ENCODE data around the gene GOLGA1. TPM values are rescaled to one million over a fixed set of nuclear protein-coding genes. Genes with fewer than 3 reads are reported as not detected.

Gene GOLGA1
- total and polyA plus RNA-seq, 2 of the 13 experiments (the other 11 are each of a cell fraction or from before 2014, with no cell fraction given), result 12.7 to 15.9 TPM

GRCh38 chr9:124950050-124950718 lies 9.3 kb upstream of the GOLGA1 start:
- no TSS peak for BruUV-seq (replicated peaks)
- in situ Hi-C loops (cut with HindIII; ENCODE audit: extremely low pct_ligation_motif_present, low pct_unique_long_range_greater_than_20kb), result no loop called here
- Histone ChIP-seq H4K20me1 (ENCODE audit: insufficient read depth, low read length) (no peaks in the 10 kb centered on the region), H2AFZ (ENCODE audit: low read length) (no peak overlapping the region), H3K36me3 (replicated peaks in 1 of 2; ENCODE audit: control insufficient read depth in 1 of 2, insufficient read depth in 2 of 2, low read length in 2 of 2) (no peaks in the 10 kb centered on the region), H3K27ac (ENCODE audit: extremely low read length, insufficient read depth, low read length) (peak overlapping the region; percentile 71), H3K4me3 (replicated peaks in 1 of 3; ENCODE audit: insufficient read depth in 1 of 3, low read depth in 2 of 3, low read length in 3 of 3) (peak overlapping the region in 1 of 3 experiments; percentile 2; a peak in 1 of 6 replicates), H3K9ac (ENCODE audit: insufficient read depth, low read depth, low read length) (no peak overlapping the region), H3K4me2 (ENCODE audit: low read depth, low read length) (peak overlapping the region; percentile 59), H3K9me3 (ENCODE audit: low read length) (no peaks in the 10 kb centered on the region), H3K79me2 (ENCODE audit: insufficient read depth, low read length) (no peaks in the 10 kb centered on the region), H3K27me3 (ENCODE audit: control insufficient read depth in 1 of 2, insufficient read depth in 2 of 2, low read length in 2 of 2) (no peaks in the 10 kb centered on the region; a peak in 1 of 5 replicates), H3K4me1 (ENCODE audit: insufficient read depth, low read length) (peaks cover 27% of the 10 kb centered on the region)
- ATAC-seq, result peak; percentile 91
- peak; percentile 71 for DNase-seq (ENCODE audit: low spot score)
- WGBS (ENCODE audit: low lambda C conversion rate), result 3% methylated on average over 3 of the region's 3 CpGs
- FAIRE-seq, result peak; percentile 87
- ChIA-PET CTCF (ENCODE audit: low intra/inter-chr PET ratio, low total read pairs) (no interaction called here), POLR2A (interaction anchor here (1.1 to 2.4 kb wide), 4 partner anchors 9 to 291 kb away, joined by 3 to 14 read pairs (median 4); partner anchors contain the start of genes GOLGA1, HSPA5 and SCAI)
- intact Hi-C loops (cut with micrococcal nuclease; ENCODE audit: unreplicated experiment), result no loop called here
- TF ChIP-seq ZBTB3 (CRISPR knock-in tag; IDR thresholded peaks at IDR 0.05; ENCODE audit: borderline replicate concordance, low read depth) (no peak), CSRNP1 (CRISPR knock-in tag; IDR thresholded peaks at IDR 0.05) (no peak), CBX5 (CRISPR knock-in tag; IDR thresholded peaks at IDR 0.05; ENCODE audit: borderline replicate concordance) (no peak), ZNF792 (CRISPR knock-in tag; IDR thresholded peaks at IDR 0.05) (no peak), CEBPB (IDR thresholded peaks at IDR 0.05; ENCODE audit: borderline replicate concordance, low read depth, low read length) (peak; percentile 45; the same call in 1 of the 2 replicates), ZNF576 (CRISPR knock-in tag; IDR thresholded peaks at IDR 0.05) (no peak), ZNF557 (CRISPR knock-in tag; IDR thresholded peaks at IDR 0.05) (no peak), NFRKB (IDR thresholded peaks at IDR 0.05) (no peak), PRDM10 (CRISPR knock-in tag; IDR thresholded peaks at IDR 0.05; ENCODE audit: low read depth) (no peak), GFI1 (CRISPR knock-in tag; IDR thresholded peaks at IDR 0.05; ENCODE audit: borderline replicate concordance) (peak; percentile 93), PRMT3 (CRISPR knock-in tag; IDR thresholded peaks at IDR 0.05; ENCODE audit: borderline replicate concordance, low read depth) (no peak), HOXA3 (CRISPR knock-in tag; IDR thresholded peaks at IDR 0.05) (peak; percentile 22; the same call in 1 of the 2 replicates), PHB2 (IDR thresholded peaks at IDR 0.05; ENCODE audit: partially characterized antibody) (no peak), NFKBIZ (CRISPR knock-in tag; IDR thresholded peaks at IDR 0.05) (peak; percentile 57; the same call in 1 of the 2 replicates), ZNF432 (CRISPR knock-in tag; IDR thresholded peaks at IDR 0.05; ENCODE audit: borderline replicate concordance) (no peak), GMEB2 (CRISPR knock-in tag; IDR thresholded peaks at IDR 0.05; ENCODE audit: low read depth) (no peak), TARDBP (CRISPR knock-in tag; IDR thresholded peaks at IDR 0.05) (peak; percentile 82), FIP1L1 (IDR thresholded peaks at IDR 0.05; ENCODE audit: borderline replicate concordance, insufficient read depth, low read depth, low read length) (no peak)

Data from HepG2 (cell line).